ENCODE measurements around the gene RASGRF1. TPM values are rescaled to one million over a fixed set of nuclear protein-coding genes. Genes with fewer than 3 reads are reported as not detected.
A peak's percentile ranks its signal among the peaks of the same experiment; 100 is the strongest.

The RASGRF1 gene
- polyA plus RNA-seq, 1 donor: 0.48 TPM

DNA sequence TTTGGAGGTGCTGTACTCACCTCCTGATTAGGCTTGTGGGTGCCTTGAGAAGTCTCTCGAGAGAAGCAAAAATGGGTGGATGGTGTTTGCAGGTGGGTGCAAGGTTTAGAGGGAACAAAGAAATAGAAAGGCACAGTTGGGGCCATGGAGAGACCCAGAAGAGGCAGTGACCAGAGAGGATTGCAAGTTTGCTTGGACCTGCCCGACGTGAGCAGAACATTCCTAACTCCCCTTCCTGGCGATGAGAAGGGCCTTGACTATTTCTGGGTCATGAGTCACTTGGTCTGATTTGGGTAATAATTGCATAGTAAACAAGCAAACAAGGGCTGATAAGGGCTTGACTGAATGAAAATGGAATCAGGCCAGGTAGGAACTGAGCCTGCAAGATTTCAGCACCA is 138.7 kb downstream of the RASGRF1 start:
- DNase-seq: no peak

GRCh38 chr15:78950902-78951840 is 139.4 kb downstream of the RASGRF1 start:
- no peak for DNase-seq

DNA sequence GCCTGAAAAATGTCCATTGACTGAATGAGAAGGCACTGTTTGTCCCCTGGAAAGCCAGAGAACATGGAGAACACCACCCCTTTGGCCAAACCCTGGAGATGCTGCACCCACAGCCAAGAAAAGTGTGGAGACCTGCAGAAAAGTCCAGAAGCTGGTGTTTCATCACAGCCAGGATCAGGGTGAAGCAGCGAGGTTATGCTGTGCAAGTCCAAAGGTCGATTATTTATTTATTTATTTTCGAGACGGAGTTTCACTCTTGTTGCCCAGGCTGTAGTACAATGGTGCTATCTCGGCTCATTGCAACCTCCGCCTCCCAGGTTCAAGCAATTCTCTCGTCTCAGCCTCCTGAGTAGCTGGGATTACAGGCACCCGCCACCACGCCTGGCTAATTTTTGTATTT is 140.2 kb downstream of the RASGRF1 start:
- no peak for DNase-seq

- no peak for DNase-seq
These were observed 141.1 kb downstream of the RASGRF1 start for GRCh38 chr15:78949461-78949860.

DNA sequence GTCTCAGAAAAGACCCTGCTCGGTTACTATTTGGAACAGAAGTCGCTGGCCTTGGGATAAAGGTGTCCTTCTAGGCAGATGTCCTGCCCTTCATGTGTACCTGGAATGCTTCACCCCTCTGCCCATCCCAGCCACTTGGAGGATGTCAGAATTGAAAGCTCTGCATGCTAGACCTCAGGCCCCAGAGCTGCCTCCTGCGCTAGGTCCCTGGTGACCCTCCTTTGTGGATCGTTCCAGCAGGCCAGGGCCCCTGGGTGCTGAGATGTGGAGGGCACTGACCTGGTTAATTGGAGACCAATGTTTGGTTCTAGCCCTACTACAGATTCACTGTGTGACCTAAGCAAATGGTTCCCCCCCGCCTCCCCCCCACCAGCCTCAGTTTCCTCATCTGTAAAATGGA is 143.1 kb downstream of the RASGRF1 start:
- no peak for DNase-seq

DNA sequence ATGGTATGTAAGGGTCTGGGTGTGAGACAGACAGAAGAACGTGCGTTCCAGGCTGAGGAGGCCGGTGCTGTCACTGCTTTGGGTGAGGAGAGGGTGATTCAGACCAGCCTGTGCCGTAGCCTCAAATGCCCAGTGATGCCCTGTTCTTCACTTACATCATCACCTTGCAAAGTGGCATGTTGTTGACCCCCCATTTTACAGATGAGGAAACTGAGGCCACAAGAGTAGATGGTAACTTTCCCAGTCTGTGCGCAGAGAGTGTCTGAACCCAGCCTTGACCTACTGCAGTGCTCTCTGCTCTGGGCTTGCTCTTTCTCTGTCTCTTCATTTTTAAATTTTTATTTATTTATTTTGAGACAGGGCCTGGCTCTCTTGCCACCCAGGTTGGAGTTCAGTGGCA is 144.1 kb downstream of the RASGRF1 start:
- no peak for DNase-seq

GRCh38 chr15:78944669-78945407 is 145.7 kb downstream of the RASGRF1 start, which contains the start of gene CTSH:
CTSH (minus strand) TSS chr15:78945046; CDS start chr15:78944981, 65 bp downstream.
- DNase-seq: peak; percentile 74

DNA sequence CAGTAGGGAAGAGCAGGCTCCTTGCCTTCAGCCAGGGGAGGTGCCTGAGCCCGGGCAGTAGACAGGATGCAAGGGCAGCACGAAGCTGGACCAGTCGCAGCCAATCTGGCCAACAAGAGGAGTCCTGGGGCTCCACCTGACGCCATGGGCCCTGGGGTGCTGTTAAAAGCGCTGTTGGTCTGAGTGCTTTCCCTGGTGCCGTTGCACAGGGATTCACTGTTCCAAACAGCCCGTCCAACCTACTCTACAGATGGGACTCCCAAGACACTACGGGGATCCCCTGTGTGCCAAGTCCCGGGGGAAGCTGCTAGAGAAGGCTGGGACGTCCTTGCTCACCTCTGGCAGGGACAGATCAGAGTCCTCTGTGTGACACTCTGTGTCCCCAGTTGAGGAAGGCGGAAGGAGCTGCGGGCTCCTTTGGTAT is 146.4 kb downstream of the RASGRF1 start:
- no peak for DNase-seq

DNA sequence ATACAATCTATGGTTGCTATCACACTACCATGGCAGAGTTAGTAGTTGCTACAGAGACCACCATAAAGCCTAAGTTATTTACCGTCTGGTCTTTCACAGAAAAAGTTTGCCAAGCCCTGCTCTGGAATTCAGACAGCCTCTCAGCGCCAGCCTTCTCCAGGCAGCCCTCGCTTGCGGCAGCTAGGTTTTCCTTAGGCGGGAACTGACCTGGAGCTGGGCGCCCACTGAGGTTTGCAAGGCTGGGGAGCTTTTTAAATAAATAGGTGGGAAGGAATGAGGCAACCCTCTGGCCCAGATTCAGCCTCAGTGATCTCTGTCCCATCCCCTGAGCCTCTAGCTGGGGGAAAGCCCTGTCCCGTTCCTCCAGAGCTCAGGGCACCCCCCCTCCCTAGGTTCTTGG is 146.9 kb downstream of the RASGRF1 start:
- DNase-seq: no peak

GRCh38 chr15:78942741-78943140 is 147.8 kb downstream of the RASGRF1 start:
- no peak for DNase-seq

GRCh38 chr15:78938658-78939488 is 151.7 kb downstream of the RASGRF1 start:
- no peak for DNase-seq

GRCh38 chr15:78937132-78937739 is 153.3 kb downstream of the RASGRF1 start:
- DNase-seq: no peak

DNA sequence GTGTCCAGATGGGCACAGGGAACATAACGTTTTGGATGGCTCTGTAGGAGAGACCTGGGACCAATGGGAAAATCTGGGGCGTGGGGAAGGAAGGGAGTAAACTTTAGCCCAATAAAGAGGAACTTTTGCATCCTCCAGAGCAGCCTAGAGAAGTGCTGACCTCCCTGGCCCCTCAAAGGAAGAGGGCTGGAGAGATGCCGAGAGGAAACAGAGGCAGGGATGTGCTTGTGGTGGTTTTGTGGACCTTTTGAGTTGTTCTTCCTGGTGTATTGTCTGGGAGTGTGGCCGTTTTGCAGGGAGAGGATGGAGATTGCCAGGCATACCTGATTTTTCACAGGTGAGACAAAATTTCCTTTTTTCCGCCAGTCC is 155.9 kb downstream of the RASGRF1 start:
- no peak for DNase-seq

- DNase-seq: no peak
These were observed 156.5 kb downstream of the RASGRF1 start for GRCh38 chr15:78933823-78934654.

GRCh38 chr15:78933187-78933822 is 157.3 kb downstream of the RASGRF1 start:
- no peak for DNase-seq

GRCh38 chr15:78932258-78932808 is 158.2 kb downstream of the RASGRF1 start:
- no peak for DNase-seq

- DNase-seq: no peak
These were observed 158.9 kb downstream of the RASGRF1 start for GRCh38 chr15:78931439-78932257.

- DNase-seq: no peak
These were observed 159.8 kb downstream of the RASGRF1 start for GRCh38 chr15:78930577-78931388.

Data from left kidney (tissue), 2 donors.